Omental fat pad (tissue), 4 donors: ENCODE measurements around the gene MRPS27. TPM values are rescaled to one million over a fixed set of nuclear protein-coding genes. Genes with fewer than 3 reads are reported as not detected.
"Not testable (repeated sequence)": the region's sequence is repeated elsewhere in the genome, so short reads cannot be mapped to it uniquely, and the experiment has no call there.

Source experiments
- ATAC-seq: fragments of 150-250 bp; one replicate; pipeline ENCODE4 v1.9.1; 2016; ENCODE audit warnings: mild to moderate bottlenecking, moderate library complexity; ENCODE audit not compliant: low FRiP score
- DNase-seq: peaks from one replicate; pipeline ENCODE4 v3.0.0-alpha.2; 2019; ENCODE audit warnings: low spot score
- CTCF ChIP-seq, 3 donors: fragments of 450-650 bp; IDR thresholded peaks; one replicate each; pipeline ENCODE4 v1.5.1; 2016 to 2017; ENCODE audit warnings: antibody characterized with exemption in 3 of 3, mild to moderate bottlenecking in 3 of 3, moderate library complexity in 2 of 3
- total RNA-seq, 4 donors: library from RNA; depleted of rRNA; stranded (reverse); fragments of >200 nt; gene quantifications; one replicate each; pipeline ENCODE4 v1.1.0, GENCODE V29; 2016

The MRPS27 gene
- total RNA-seq, 4 donors from 2014 or later: 45.4 to 53.9 (median 51.4) TPM

- TF ChIP-seq CTCF (IDR thresholded peaks at IDR 0.05): no peak
- ATAC-seq (peak; percentile 75), DNase-seq (no peak)
Measured at GRCh38 chr5:72328172-72328571, 8.1 kb upstream of the MRPS27 start.

- no peak for TF ChIP-seq CTCF (IDR thresholded peaks at IDR 0.05)
- DNase-seq (no peak), ATAC-seq (no peak)
Measured at GRCh38 chr5:72326306-72326649, 6.2 kb upstream of the MRPS27 start.

- TF ChIP-seq CTCF (IDR thresholded peaks at IDR 0.05): no peak
- DNase-seq (no peak), ATAC-seq (peak; percentile 53)
Measured at GRCh38 chr5:72325566-72326305, 5.7 kb upstream of the MRPS27 start.

GRCh38 chr5:72324189-72324825 is 4.3 kb upstream of the MRPS27 start:
- TF ChIP-seq CTCF (IDR thresholded peaks at IDR 0.05): no peak
- ATAC-seq: no peak
- DNase-seq: no peak

GRCh38 chr5:72319435-72319975 is 535 bp downstream of the MRPS27 start:
- not testable (repeated sequence) for ATAC-seq, DNase-seq

GRCh38 chr5:72314571-72315172 is 5.4 kb downstream of the MRPS27 start:
- ATAC-seq (peak; percentile 53), DNase-seq (no peak)
- no peak for TF ChIP-seq CTCF (IDR thresholded peaks at IDR 0.05)

- TF ChIP-seq CTCF (IDR thresholded peaks at IDR 0.05): no peak
- no peak for DNase-seq
- no peak for ATAC-seq
Measured at GRCh38 chr5:72313141-72313540, 6.9 kb downstream of the MRPS27 start.
